ENCODE measurements around the gene CWC25. TPM values are rescaled to one million over a fixed set of nuclear protein-coding genes. Genes with fewer than 3 reads are reported as not detected.

The CWC25 gene
- total and polyA plus RNA-seq, 9 of the 15 experiments (the other 6 are each of a cell fraction or from before 2014, with no cell fraction given): 16.5 to 27.4 (median 23.0) TPM

DNA sequence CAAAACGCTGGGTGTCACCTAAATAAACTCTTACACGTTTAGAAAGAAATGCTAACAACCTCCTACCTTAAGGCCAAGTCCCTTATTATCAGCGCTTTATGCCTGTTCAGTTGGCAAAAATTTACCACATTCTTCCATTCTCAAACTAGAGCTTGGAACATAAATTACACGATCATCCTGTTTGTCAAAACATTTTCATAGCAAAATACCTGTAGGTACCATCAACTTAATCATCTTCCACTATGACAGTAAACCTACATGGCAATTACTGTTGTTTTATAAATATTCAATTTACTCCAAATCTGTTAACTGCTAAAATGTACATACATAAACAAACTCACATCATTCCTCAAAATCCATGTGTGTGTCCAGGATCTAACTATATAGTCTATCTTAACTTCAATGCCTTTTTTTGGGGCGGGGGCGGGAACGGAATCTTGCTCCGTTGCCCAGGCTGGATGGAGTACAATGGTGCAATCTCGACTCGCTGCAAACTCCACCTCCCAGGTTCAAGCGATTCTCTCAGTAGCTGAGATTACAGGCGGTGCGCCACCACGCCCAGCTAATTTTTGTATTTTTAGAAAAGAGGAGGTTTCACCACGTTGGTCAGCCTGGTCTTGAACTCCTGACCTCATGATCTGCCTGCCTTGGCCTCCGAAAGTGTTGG lies 24.0 kb upstream of the CWC25 start (continued):
- TF ChIP-seq, protein P1, sequence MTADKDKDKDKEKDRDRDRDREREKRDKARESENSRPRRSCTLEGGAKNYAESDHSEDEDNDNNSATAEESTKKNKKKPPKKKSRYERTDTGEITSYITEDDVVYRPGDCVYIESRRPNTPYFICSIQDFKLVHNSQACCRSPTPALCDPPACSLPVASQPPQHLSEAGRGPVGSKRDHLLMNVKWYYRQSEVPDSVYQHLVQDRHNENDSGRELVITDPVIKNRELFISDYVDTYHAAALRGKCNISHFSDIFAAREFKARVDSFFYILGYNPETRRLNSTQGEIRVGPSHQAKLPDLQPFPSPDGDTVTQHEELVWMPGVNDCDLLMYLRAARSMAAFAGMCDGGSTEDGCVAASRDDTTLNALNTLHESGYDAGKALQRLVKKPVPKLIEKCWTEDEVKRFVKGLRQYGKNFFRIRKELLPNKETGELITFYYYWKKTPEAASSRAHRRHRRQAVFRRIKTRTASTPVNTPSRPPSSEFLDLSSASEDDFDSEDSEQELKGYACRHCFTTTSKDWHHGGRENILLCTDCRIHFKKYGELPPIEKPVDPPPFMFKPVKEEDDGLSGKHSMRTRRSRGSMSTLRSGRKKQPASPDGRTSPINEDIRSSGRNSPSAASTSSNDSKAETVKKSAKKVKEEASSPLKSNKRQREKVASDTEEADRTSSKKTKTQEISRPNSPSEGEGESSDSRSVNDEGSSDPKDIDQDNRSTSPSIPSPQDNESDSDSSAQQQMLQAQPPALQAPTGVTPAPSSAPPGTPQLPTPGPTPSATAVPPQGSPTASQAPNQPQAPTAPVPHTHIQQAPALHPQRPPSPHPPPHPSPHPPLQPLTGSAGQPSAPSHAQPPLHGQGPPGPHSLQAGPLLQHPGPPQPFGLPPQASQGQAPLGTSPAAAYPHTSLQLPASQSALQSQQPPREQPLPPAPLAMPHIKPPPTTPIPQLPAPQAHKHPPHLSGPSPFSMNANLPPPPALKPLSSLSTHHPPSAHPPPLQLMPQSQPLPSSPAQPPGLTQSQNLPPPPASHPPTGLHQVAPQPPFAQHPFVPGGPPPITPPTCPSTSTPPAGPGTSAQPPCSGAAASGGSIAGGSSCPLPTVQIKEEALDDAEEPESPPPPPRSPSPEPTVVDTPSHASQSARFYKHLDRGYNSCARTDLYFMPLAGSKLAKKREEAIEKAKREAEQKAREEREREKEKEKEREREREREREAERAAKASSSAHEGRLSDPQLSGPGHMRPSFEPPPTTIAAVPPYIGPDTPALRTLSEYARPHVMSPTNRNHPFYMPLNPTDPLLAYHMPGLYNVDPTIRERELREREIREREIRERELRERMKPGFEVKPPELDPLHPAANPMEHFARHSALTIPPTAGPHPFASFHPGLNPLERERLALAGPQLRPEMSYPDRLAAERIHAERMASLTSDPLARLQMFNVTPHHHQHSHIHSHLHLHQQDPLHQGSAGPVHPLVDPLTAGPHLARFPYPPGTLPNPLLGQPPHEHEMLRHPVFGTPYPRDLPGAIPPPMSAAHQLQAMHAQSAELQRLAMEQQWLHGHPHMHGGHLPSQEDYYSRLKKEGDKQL (CRISPR knock-in tag; IDR thresholded peaks at IDR 0.05; ENCODE audit: borderline replicate concordance): no peak
- TF ChIP-seq KDM1A (IDR thresholded peaks at IDR 0.05): peak in 1 of 2 experiments; percentile 45; a peak in 1 of 4 replicates
- TF ChIP-seq TFAM (CRISPR knock-in tag; conservative IDR thresholded peaks at IDR 0.05): no peak
- TF ChIP-seq, protein P2, sequence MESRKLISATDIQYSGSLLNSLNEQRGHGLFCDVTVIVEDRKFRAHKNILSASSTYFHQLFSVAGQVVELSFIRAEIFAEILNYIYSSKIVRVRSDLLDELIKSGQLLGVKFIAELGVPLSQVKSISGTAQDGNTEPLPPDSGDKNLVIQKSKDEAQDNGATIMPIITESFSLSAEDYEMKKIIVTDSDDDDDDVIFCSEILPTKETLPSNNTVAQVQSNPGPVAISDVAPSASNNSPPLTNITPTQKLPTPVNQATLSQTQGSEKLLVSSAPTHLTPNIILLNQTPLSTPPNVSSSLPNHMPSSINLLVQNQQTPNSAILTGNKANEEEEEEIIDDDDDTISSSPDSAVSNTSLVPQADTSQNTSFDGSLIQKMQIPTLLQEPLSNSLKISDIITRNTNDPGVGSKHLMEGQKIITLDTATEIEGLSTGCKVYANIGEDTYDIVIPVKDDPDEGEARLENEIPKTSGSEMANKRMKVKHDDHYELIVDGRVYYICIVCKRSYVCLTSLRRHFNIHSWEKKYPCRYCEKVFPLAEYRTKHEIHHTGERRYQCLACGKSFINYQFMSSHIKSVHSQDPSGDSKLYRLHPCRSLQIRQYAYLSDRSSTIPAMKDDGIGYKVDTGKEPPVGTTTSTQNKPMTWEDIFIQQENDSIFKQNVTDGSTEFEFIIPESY (CRISPR knock-in tag; IDR thresholded peaks at IDR 0.05): peak; percentile 38; the same call in 1 of the 2 replicates
- peak; percentile 71 for TF ChIP-seq POLR2A (conservative IDR thresholded peaks at IDR 0.05)
- no peak for TF ChIP-seq ZNF584 (CRISPR knock-in tag; IDR thresholded peaks at IDR 0.05; ENCODE audit: low read depth)
- TF ChIP-seq ZNF217 (CRISPR knock-in tag; IDR thresholded peaks at IDR 0.05): no peak
- TF ChIP-seq, protein P3, sequence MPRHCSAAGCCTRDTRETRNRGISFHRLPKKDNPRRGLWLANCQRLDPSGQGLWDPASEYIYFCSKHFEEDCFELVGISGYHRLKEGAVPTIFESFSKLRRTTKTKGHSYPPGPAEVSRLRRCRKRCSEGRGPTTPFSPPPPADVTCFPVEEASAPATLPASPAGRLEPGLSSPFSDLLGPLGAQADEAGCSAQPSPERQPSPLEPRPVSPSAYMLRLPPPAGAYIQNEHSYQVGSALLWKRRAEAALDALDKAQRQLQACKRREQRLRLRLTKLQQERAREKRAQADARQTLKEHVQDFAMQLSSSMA (CRISPR knock-in tag; IDR thresholded peaks at IDR 0.05): no peak
- TF ChIP-seq SUPT5H (IDR thresholded peaks at IDR 0.05): peak; percentile 66
- TF ChIP-seq ZFPM2 (CRISPR knock-in tag; IDR thresholded peaks at IDR 0.05): no peak
- no peak for TF ChIP-seq PRPF4 (IDR thresholded peaks at IDR 0.05; ENCODE audit: insufficient read depth, low read depth, low read length, poor library complexity, severe bottlenecking)
- no peak for TF ChIP-seq SRSF7 (optimal IDR thresholded peaks at IDR 0.05; ENCODE audit: low read depth, low read length)
- no peak for TF ChIP-seq KLF10 (CRISPR knock-in tag; IDR thresholded peaks at IDR 0.05)
- TF ChIP-seq, protein P4, sequence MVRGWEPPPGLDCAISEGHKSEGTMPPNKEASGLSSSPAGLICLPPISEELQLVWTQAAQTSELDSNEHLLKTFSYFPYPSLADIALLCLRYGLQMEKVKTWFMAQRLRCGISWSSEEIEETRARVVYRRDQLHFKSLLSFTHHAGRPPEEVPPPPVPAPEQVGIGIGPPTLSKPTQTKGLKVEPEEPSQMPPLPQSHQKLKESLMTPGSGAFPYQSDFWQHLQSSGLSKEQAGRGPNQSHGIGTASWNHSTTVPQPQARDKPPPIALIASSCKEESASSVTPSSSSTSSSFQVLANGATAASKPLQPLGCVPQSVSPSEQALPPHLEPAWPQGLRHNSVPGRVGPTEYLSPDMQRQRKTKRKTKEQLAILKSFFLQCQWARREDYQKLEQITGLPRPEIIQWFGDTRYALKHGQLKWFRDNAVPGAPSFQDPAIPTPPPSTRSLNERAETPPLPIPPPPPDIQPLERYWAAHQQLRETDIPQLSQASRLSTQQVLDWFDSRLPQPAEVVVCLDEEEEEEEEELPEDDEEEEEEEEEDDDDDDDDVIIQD (CRISPR knock-in tag; IDR thresholded peaks at IDR 0.05): no peak
- TF ChIP-seq CAMTA2 (CRISPR knock-in tag; conservative IDR thresholded peaks at IDR 0.05): no peak
- no peak for TF ChIP-seq SMARCE1 (IDR thresholded peaks at IDR 0.05)
- no peak for TF ChIP-seq NCOA4 (IDR thresholded peaks at IDR 0.05; ENCODE audit: partially characterized antibody)
- 0 out of 2 replicates have a peak, but pooled peaks have one; percentile 13 for TF ChIP-seq KHSRP (IDR thresholded peaks at IDR 0.05)
- TF ChIP-seq, protein P5, sequence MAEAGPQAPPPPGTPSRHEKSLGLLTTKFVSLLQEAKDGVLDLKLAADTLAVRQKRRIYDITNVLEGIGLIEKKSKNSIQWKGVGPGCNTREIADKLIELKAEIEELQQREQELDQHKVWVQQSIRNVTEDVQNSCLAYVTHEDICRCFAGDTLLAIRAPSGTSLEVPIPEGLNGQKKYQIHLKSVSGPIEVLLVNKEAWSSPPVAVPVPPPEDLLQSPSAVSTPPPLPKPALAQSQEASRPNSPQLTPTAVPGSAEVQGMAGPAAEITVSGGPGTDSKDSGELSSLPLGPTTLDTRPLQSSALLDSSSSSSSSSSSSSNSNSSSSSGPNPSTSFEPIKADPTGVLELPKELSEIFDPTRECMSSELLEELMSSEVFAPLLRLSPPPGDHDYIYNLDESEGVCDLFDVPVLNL (CRISPR knock-in tag; IDR thresholded peaks at IDR 0.05; ENCODE audit: low read depth): no peak

Measured in K562 (cell line).